ENCODE measurements around the gene APOA5. TPM values are rescaled to one million over a fixed set of nuclear protein-coding genes. Genes with fewer than 3 reads are reported as not detected.

Gene APOA5
- total and polyA plus RNA-seq, 9 donors: not detected

GRCh38 chr11:116787786-116788486 is 3.7 kb downstream of the APOA5 start, which contains the start of gene ZPR1:
Gene ZPR1 (minus strand): TSS chr11:116788023. CDS start chr11:116787990, 33 bp downstream.
- Histone ChIP-seq H3K27ac (ENCODE audit: low read length) (peak within 1 kb of the TSS; percentile 93), H3K27me3 (ENCODE audit: control insufficient read depth, insufficient read depth, low read length) (no peaks in the 10 kb centered on the region), H3K9me3 (replicated peaks; ENCODE audit: control insufficient read depth, low read depth, low read length) (no peaks in the 10 kb centered on the region), H3K4me1 (ENCODE audit: control insufficient read depth, insufficient read depth, low read length) (peaks cover 20% of the 10 kb centered on the region), H3K4me3 (ENCODE audit: low read length) (peak within 1 kb of the TSS; percentile 88), H3K36me3 (ENCODE audit: control insufficient read depth, insufficient read depth, low read length) (peaks cover 35% of the 10 kb centered on the region)
- WGBS (ENCODE audit: insufficient coverage): under 1% methylated on average over 56 of the region's 56 CpGs
- peak; percentile 89 for DNase-seq

GRCh38 chr11:116787436-116787785 is 4.3 kb downstream of the APOA5 start:
- WGBS (ENCODE audit: insufficient coverage): 1% methylated on average over 13 of the region's 15 CpGs
- peak overlapping the region; percentile 55 for H3K27ac ChIP-seq (ENCODE audit: low read length)
- peaks cover 40% of the 10 kb centered on the region for H3K36me3 ChIP-seq (ENCODE audit: control insufficient read depth, insufficient read depth, low read length)
- peaks cover 20% of the 10 kb centered on the region for H3K4me1 ChIP-seq (ENCODE audit: control insufficient read depth, insufficient read depth, low read length)
- no peaks in the 10 kb centered on the region for H3K27me3 ChIP-seq (ENCODE audit: control insufficient read depth, insufficient read depth, low read length)
- DNase-seq: no peak
- no peaks in the 10 kb centered on the region for H3K9me3 ChIP-seq (replicated peaks; ENCODE audit: control insufficient read depth, low read depth, low read length)
- H3K4me3 ChIP-seq (ENCODE audit: low read length): peak overlapping the region; percentile 88

- Histone ChIP-seq H3K9me3 (replicated peaks; ENCODE audit: control insufficient read depth, low read depth, low read length) (no peaks in the 10 kb centered on the region), H3K36me3 (ENCODE audit: control insufficient read depth, insufficient read depth, low read length) (peaks cover 43% of the 10 kb centered on the region), H3K4me1 (ENCODE audit: control insufficient read depth, insufficient read depth, low read length) (peaks cover 20% of the 10 kb centered on the region), H3K4me3 (ENCODE audit: low read length) (peak overlapping the region; percentile 88), H3K27me3 (ENCODE audit: control insufficient read depth, insufficient read depth, low read length) (no peaks in the 10 kb centered on the region), H3K27ac (ENCODE audit: low read length) (peak overlapping the region; percentile 55)
- WGBS (ENCODE audit: insufficient coverage): no CpG with 5 or more reads among the region's 5 CpGs
- DNase-seq: no peak
Measured at GRCh38 chr11:116786966-116787365, 4.7 kb downstream of the APOA5 start.

GRCh38 chr11:116786326-116786725 is 5.4 kb downstream of the APOA5 start:
- H3K27ac ChIP-seq (ENCODE audit: low read length): no peak overlapping the region
- no peak for DNase-seq
- no peaks in the 10 kb centered on the region for H3K9me3 ChIP-seq (replicated peaks; ENCODE audit: control insufficient read depth, low read depth, low read length)
- H3K4me1 ChIP-seq (ENCODE audit: control insufficient read depth, insufficient read depth, low read length): peaks cover 17% of the 10 kb centered on the region
- no peaks in the 10 kb centered on the region for H3K27me3 ChIP-seq (ENCODE audit: control insufficient read depth, insufficient read depth, low read length)
- H3K36me3 ChIP-seq (ENCODE audit: control insufficient read depth, insufficient read depth, low read length): peaks cover 44% of the 10 kb centered on the region
- WGBS (ENCODE audit: insufficient coverage): 94% methylated on average over 2 of the region's 2 CpGs
- no peak overlapping the region for H3K4me3 ChIP-seq (ENCODE audit: low read length)

GRCh38 chr11:116782728-116783127 is 9.0 kb downstream of the APOA5 start:
- no peak overlapping the region for H3K27ac ChIP-seq (ENCODE audit: low read length)
- H3K9me3 ChIP-seq (replicated peaks; ENCODE audit: control insufficient read depth, low read depth, low read length): no peaks in the 10 kb centered on the region
- WGBS (ENCODE audit: insufficient coverage): 93% methylated on average over 3 of the region's 4 CpGs
- peaks cover 7% of the 10 kb centered on the region for H3K4me1 ChIP-seq (ENCODE audit: control insufficient read depth, insufficient read depth, low read length)
- peaks cover 63% of the 10 kb centered on the region for H3K36me3 ChIP-seq (ENCODE audit: control insufficient read depth, insufficient read depth, low read length)
- H3K27me3 ChIP-seq (ENCODE audit: control insufficient read depth, insufficient read depth, low read length): no peaks in the 10 kb centered on the region
- DNase-seq: no peak
- H3K4me3 ChIP-seq (ENCODE audit: low read length): no peak overlapping the region

GRCh38 chr11:116778556-116778955 is 13.1 kb downstream of the APOA5 start:
- no peaks in the 10 kb centered on the region for H3K27me3 ChIP-seq (ENCODE audit: control insufficient read depth, insufficient read depth, low read length)
- H3K36me3 ChIP-seq (ENCODE audit: control insufficient read depth, insufficient read depth, low read length): peaks cover 47% of the 10 kb centered on the region
- no peaks in the 10 kb centered on the region for H3K4me1 ChIP-seq (ENCODE audit: control insufficient read depth, insufficient read depth, low read length)
- 98% methylated on average over 4 of the region's 4 CpGs for WGBS (ENCODE audit: insufficient coverage)
- no peak for DNase-seq
- H3K27ac ChIP-seq (ENCODE audit: low read length): no peak overlapping the region
- no peaks in the 10 kb centered on the region for H3K9me3 ChIP-seq (replicated peaks; ENCODE audit: control insufficient read depth, low read depth, low read length)
- no peak overlapping the region for H3K4me3 ChIP-seq (ENCODE audit: low read length)

GRCh38 chr11:116777056-116777455 is 14.6 kb downstream of the APOA5 start:
- DNase-seq: no peak
- peaks cover 3% of the 10 kb centered on the region for H3K4me1 ChIP-seq (ENCODE audit: control insufficient read depth, insufficient read depth, low read length)
- no peak overlapping the region for H3K4me3 ChIP-seq (ENCODE audit: low read length)
- WGBS (ENCODE audit: insufficient coverage): 84% methylated on average over 6 of the region's 7 CpGs
- H3K9me3 ChIP-seq (replicated peaks; ENCODE audit: control insufficient read depth, low read depth, low read length): no peaks in the 10 kb centered on the region
- peaks cover 34% of the 10 kb centered on the region for H3K36me3 ChIP-seq (ENCODE audit: control insufficient read depth, insufficient read depth, low read length)
- H3K27me3 ChIP-seq (ENCODE audit: control insufficient read depth, insufficient read depth, low read length): no peaks in the 10 kb centered on the region
- no peak overlapping the region for H3K27ac ChIP-seq (ENCODE audit: low read length)

GRCh38 chr11:116776522-116776984 is 15.1 kb downstream of the APOA5 start:
- Histone ChIP-seq H3K4me3 (ENCODE audit: low read length) (no peak overlapping the region), H3K36me3 (ENCODE audit: control insufficient read depth, insufficient read depth, low read length) (peaks cover 32% of the 10 kb centered on the region), H3K27ac (ENCODE audit: low read length) (no peak overlapping the region), H3K4me1 (ENCODE audit: control insufficient read depth, insufficient read depth, low read length) (peaks cover 8% of the 10 kb centered on the region), H3K27me3 (ENCODE audit: control insufficient read depth, insufficient read depth, low read length) (no peaks in the 10 kb centered on the region), H3K9me3 (replicated peaks; ENCODE audit: control insufficient read depth, low read depth, low read length) (no peaks in the 10 kb centered on the region)
- no peak for DNase-seq

GRCh38 chr11:116775975-116776374 is 15.7 kb downstream of the APOA5 start:
- Histone ChIP-seq H3K27me3 (ENCODE audit: control insufficient read depth, insufficient read depth, low read length) (no peaks in the 10 kb centered on the region), H3K4me3 (ENCODE audit: low read length) (no peak overlapping the region), H3K36me3 (ENCODE audit: control insufficient read depth, insufficient read depth, low read length) (peaks cover 32% of the 10 kb centered on the region), H3K4me1 (ENCODE audit: control insufficient read depth, insufficient read depth, low read length) (peaks cover 11% of the 10 kb centered on the region), H3K27ac (ENCODE audit: low read length) (no peak overlapping the region), H3K9me3 (replicated peaks; ENCODE audit: control insufficient read depth, low read depth, low read length) (no peaks in the 10 kb centered on the region)
- no peak for DNase-seq
- 84% methylated on average over 4 of the region's 5 CpGs for WGBS (ENCODE audit: insufficient coverage)

- DNase-seq: no peak
- WGBS (ENCODE audit: insufficient coverage): 74% methylated on average over 4 of the region's 5 CpGs
- Histone ChIP-seq H3K36me3 (ENCODE audit: control insufficient read depth, insufficient read depth, low read length) (peaks cover 29% of the 10 kb centered on the region), H3K4me1 (ENCODE audit: control insufficient read depth, insufficient read depth, low read length) (peaks cover 13% of the 10 kb centered on the region), H3K4me3 (ENCODE audit: low read length) (no peak overlapping the region), H3K27me3 (ENCODE audit: control insufficient read depth, insufficient read depth, low read length) (no peaks in the 10 kb centered on the region), H3K27ac (ENCODE audit: low read length) (no peak overlapping the region), H3K9me3 (replicated peaks; ENCODE audit: control insufficient read depth, low read depth, low read length) (no peaks in the 10 kb centered on the region)
Measured at GRCh38 chr11:116774661-116775060, 17.0 kb downstream of the APOA5 start.

Data from muscle of leg (tissue), 11 donors.